C4-2B (cell line): ENCODE results near the gene KCNC1.

Source experiments
- ZFX ChIP-seq: fragments of 450-650 bp; IDR thresholded peaks from 2 replicates; pipeline ENCODE4 v1.6.1; 2017
- TF ChIP-seq, protein P1 (sequence below): fragments of 450-650 bp; conservative IDR thresholded peaks from 2 replicates; pipeline ENCODE4 v1.5.1; 2017; ENCODE audit warnings: mild to moderate bottlenecking

DNA sequence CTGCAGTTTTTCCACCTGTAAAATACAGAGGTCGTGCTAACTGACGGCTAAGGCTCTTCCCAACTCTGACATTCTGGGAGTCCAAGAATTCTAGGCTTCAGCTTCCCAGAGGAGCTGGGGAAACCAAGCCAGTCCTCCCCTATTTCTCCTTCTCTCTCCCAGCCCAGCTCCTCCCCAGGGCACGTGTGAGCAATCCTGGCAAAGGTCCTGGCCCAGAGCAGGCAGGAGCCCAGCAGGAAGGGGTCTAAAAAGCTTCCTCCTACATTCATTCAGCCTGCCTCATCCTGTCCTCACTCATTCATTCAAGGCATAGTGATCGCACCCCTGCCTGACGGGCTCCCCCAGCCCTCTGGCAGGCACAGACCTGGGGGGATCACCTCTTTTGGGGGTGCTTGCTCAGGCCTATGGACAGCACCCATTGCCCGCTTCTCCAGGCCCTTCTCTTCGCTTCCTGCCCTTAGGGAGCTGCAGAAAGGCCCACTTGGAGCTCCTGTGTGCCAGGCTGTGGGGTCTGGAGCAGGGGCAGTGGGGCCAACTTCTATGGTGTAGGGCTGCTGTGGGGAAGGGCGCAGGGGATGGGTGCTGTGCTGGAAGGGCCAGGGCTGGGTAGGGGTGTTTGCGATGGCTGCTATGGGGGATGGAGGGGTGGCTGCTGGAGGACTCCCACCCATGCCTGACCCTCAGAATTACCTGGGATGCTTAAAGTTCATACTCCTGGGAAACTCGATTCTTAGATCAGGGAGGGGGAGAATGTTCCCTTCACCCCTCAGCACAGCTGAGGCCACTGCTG is 9.8 kb downstream of the KCNC1 start:
- TF ChIP-seq, protein P1, sequence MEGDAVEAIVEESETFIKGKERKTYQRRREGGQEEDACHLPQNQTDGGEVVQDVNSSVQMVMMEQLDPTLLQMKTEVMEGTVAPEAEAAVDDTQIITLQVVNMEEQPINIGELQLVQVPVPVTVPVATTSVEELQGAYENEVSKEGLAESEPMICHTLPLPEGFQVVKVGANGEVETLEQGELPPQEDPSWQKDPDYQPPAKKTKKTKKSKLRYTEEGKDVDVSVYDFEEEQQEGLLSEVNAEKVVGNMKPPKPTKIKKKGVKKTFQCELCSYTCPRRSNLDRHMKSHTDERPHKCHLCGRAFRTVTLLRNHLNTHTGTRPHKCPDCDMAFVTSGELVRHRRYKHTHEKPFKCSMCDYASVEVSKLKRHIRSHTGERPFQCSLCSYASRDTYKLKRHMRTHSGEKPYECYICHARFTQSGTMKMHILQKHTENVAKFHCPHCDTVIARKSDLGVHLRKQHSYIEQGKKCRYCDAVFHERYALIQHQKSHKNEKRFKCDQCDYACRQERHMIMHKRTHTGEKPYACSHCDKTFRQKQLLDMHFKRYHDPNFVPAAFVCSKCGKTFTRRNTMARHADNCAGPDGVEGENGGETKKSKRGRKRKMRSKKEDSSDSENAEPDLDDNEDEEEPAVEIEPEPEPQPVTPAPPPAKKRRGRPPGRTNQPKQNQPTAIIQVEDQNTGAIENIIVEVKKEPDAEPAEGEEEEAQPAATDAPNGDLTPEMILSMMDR, result no peak
- no peak for TF ChIP-seq ZFX
